Measurements from ENCODE around the gene COBL.

Gene COBL

GRCh38 chr7:51079494-51079893 lies 237.1 kb downstream of the COBL start:
- H3F3A ChIP-seq (ENCODE audit: low read depth), result no peaks in the 10 kb centered on the region
- H2AFZ ChIP-seq (ENCODE audit: low read length), result no peak overlapping the region
- H3K36me3 ChIP-seq (ENCODE audit: insufficient read depth, low read length), result no peaks in the 10 kb centered on the region
- no peaks in the 10 kb centered on the region for H3K9me3 ChIP-seq (ENCODE audit: insufficient read depth, low read depth, low read length)
- no peaks in the 10 kb centered on the region for H4K20me1 ChIP-seq (ENCODE audit: insufficient read depth, low read length, poor library complexity, severe bottlenecking)
- no peak for TF ChIP-seq EZH2phosphoT487 (IDR thresholded peaks at IDR 0.05; ENCODE audit: borderline replicate concordance)
- TF ChIP-seq, protein P1, sequence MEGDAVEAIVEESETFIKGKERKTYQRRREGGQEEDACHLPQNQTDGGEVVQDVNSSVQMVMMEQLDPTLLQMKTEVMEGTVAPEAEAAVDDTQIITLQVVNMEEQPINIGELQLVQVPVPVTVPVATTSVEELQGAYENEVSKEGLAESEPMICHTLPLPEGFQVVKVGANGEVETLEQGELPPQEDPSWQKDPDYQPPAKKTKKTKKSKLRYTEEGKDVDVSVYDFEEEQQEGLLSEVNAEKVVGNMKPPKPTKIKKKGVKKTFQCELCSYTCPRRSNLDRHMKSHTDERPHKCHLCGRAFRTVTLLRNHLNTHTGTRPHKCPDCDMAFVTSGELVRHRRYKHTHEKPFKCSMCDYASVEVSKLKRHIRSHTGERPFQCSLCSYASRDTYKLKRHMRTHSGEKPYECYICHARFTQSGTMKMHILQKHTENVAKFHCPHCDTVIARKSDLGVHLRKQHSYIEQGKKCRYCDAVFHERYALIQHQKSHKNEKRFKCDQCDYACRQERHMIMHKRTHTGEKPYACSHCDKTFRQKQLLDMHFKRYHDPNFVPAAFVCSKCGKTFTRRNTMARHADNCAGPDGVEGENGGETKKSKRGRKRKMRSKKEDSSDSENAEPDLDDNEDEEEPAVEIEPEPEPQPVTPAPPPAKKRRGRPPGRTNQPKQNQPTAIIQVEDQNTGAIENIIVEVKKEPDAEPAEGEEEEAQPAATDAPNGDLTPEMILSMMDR (conservative IDR thresholded peaks at IDR 0.05; ENCODE audit: low read length), result no peak; the same call in 1 of the 2 replicates
- H3K27me3 ChIP-seq (ENCODE audit: insufficient read depth, low read length, poor library complexity, severe bottlenecking), result no peaks in the 10 kb centered on the region
- no peak overlapping the region for H3K4me2 ChIP-seq (ENCODE audit: low read depth, low read length, poor library complexity, severe bottlenecking)
- no peaks in the 10 kb centered on the region for H3K79me2 ChIP-seq (ENCODE audit: insufficient read depth, low read length)
- H3K4me3 ChIP-seq (ENCODE audit: low read length, poor library complexity, severe bottlenecking), result no peak overlapping the region
- H3K4me1 ChIP-seq (ENCODE audit: insufficient read depth, low read length, poor library complexity, severe bottlenecking), result peaks cover 6% of the 10 kb centered on the region
- H3K9me2 ChIP-seq (replicated peaks; ENCODE audit: low read depth, low read length), result no peaks in the 10 kb centered on the region
- H3K9ac ChIP-seq (ENCODE audit: low read depth, low read length, poor library complexity, severe bottlenecking), result no peak overlapping the region

GRCh38 chr7:51078653-51079052 lies 238.0 kb downstream of the COBL start:
- Histone ChIP-seq H3F3A (ENCODE audit: low read depth) (no peaks in the 10 kb centered on the region), H3K4me2 (ENCODE audit: low read depth, low read length, poor library complexity, severe bottlenecking) (no peak overlapping the region), H3K27me3 (ENCODE audit: insufficient read depth, low read length, poor library complexity, severe bottlenecking) (no peaks in the 10 kb centered on the region), H3K9ac (ENCODE audit: low read depth, low read length, poor library complexity, severe bottlenecking) (no peak overlapping the region), H3K9me2 (replicated peaks; ENCODE audit: low read depth, low read length) (no peaks in the 10 kb centered on the region), H2AFZ (ENCODE audit: low read length) (no peak overlapping the region), H3K9me3 (ENCODE audit: insufficient read depth, low read depth, low read length) (no peaks in the 10 kb centered on the region), H3K36me3 (ENCODE audit: insufficient read depth, low read length) (no peaks in the 10 kb centered on the region), H4K20me1 (ENCODE audit: insufficient read depth, low read length, poor library complexity, severe bottlenecking) (no peaks in the 10 kb centered on the region), H3K4me1 (ENCODE audit: insufficient read depth, low read length, poor library complexity, severe bottlenecking) (peaks cover 6% of the 10 kb centered on the region), H3K79me2 (ENCODE audit: insufficient read depth, low read length) (no peaks in the 10 kb centered on the region), H3K4me3 (ENCODE audit: low read length, poor library complexity, severe bottlenecking) (no peak overlapping the region)
- TF ChIP-seq EZH2phosphoT487 (IDR thresholded peaks at IDR 0.05; ENCODE audit: borderline replicate concordance), result no peak
- TF ChIP-seq, protein P1 (conservative IDR thresholded peaks at IDR 0.05; ENCODE audit: low read length), result no peak

DNA sequence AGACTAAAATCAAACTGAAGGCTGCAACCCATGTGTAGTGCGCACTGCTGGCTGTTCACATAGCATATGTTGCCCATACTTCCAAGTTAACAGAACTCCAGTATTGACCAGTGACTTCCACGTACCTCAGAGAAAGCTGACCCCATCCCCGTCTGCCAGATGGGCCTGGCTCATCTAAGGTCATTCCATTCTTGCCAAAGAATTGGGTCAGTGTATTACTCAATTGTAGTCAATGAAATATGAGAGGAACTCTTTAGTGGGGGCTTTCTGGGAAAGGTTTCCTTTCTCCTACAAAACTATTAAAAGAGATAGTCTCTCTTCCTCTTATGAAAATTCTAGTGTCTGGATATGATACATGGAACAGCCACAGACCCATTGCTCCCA lies 238.6 kb downstream of the COBL start:
- H3K4me2 ChIP-seq (ENCODE audit: low read depth, low read length, poor library complexity, severe bottlenecking), result no peak overlapping the region
- H3F3A ChIP-seq (ENCODE audit: low read depth), result no peaks in the 10 kb centered on the region
- H3K9ac ChIP-seq (ENCODE audit: low read depth, low read length, poor library complexity, severe bottlenecking), result no peak overlapping the region
- no peaks in the 10 kb centered on the region for H4K20me1 ChIP-seq (ENCODE audit: insufficient read depth, low read length, poor library complexity, severe bottlenecking)
- no peaks in the 10 kb centered on the region for H3K27me3 ChIP-seq (ENCODE audit: insufficient read depth, low read length, poor library complexity, severe bottlenecking)
- no peaks in the 10 kb centered on the region for H3K9me3 ChIP-seq (ENCODE audit: insufficient read depth, low read depth, low read length)
- no peak overlapping the region for H2AFZ ChIP-seq (ENCODE audit: low read length)
- H3K9me2 ChIP-seq (replicated peaks; ENCODE audit: low read depth, low read length), result no peaks in the 10 kb centered on the region
- H3K36me3 ChIP-seq (ENCODE audit: insufficient read depth, low read length), result no peaks in the 10 kb centered on the region
- no peak overlapping the region for H3K4me3 ChIP-seq (ENCODE audit: low read length, poor library complexity, severe bottlenecking)
- H3K4me1 ChIP-seq (ENCODE audit: insufficient read depth, low read length, poor library complexity, severe bottlenecking), result peaks cover 11% of the 10 kb centered on the region
- TF ChIP-seq, protein P1 (conservative IDR thresholded peaks at IDR 0.05; ENCODE audit: low read length), result no peak
- no peak for TF ChIP-seq EZH2phosphoT487 (IDR thresholded peaks at IDR 0.05; ENCODE audit: borderline replicate concordance)
- H3K79me2 ChIP-seq (ENCODE audit: insufficient read depth, low read length), result no peaks in the 10 kb centered on the region

Data from Loucy (cell line).